ELF-1 (cell line): ENCODE results near the gene FRAS1.
"Not testable (repeated sequence)": the region's sequence is repeated elsewhere in the genome, so short reads cannot be mapped to it uniquely, and the experiment has no call there.

Experiments
- DNase-seq: peaks from one replicate; pipeline ENCODE4 v3.0.0-alpha.2; 2016; ENCODE audit warnings: low read depth, low spot score

The FRAS1 gene, protein sequence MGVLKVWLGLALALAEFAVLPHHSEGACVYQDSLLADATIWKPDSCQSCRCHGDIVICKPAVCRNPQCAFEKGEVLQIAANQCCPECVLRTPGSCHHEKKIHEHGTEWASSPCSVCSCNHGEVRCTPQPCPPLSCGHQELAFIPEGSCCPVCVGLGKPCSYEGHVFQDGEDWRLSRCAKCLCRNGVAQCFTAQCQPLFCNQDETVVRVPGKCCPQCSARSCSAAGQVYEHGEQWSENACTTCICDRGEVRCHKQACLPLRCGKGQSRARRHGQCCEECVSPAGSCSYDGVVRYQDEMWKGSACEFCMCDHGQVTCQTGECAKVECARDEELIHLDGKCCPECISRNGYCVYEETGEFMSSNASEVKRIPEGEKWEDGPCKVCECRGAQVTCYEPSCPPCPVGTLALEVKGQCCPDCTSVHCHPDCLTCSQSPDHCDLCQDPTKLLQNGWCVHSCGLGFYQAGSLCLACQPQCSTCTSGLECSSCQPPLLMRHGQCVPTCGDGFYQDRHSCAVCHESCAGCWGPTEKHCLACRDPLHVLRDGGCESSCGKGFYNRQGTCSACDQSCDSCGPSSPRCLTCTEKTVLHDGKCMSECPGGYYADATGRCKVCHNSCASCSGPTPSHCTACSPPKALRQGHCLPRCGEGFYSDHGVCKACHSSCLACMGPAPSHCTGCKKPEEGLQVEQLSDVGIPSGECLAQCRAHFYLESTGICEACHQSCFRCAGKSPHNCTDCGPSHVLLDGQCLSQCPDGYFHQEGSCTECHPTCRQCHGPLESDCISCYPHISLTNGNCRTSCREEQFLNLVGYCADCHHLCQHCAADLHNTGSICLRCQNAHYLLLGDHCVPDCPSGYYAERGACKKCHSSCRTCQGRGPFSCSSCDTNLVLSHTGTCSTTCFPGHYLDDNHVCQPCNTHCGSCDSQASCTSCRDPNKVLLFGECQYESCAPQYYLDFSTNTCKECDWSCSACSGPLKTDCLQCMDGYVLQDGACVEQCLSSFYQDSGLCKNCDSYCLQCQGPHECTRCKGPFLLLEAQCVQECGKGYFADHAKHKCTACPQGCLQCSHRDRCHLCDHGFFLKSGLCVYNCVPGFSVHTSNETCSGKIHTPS (N-terminal part only)

DNA sequence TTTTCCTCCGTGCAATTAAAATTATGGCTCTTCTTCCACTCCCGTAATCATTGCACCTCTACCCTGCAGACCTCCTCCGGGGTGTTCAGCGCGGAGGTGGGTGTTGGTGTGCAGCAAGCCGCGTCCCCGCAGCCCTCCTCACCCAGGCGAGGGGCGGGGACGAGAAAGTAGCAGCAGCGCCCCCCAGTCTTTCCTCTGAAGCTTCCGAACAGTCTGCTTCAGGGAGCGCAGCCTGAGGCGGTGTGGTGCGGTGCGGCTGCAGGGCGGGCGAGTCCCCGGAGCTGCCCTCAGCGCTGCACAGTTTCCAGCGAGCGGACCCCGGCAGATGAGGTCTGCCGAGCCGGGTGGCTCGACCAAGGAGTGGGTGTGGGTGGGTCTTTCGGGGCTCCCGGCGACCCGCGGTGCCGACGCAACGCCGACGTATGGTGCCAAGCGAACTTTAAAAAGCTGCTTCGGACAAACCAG, at the start of gene FRAS1:
Gene FRAS1 (plus strand): TSS at position 189 of the 465 bp plus-strand sequence. CDS start 687 bp downstream, outside the sequence.
- DNase-seq = peak; percentile 84

- DNase-seq = not testable (repeated sequence)
Measured at GRCh38 chr4:78011003-78011402, 46.1 kb upstream of the FRAS1 start.

DNA sequence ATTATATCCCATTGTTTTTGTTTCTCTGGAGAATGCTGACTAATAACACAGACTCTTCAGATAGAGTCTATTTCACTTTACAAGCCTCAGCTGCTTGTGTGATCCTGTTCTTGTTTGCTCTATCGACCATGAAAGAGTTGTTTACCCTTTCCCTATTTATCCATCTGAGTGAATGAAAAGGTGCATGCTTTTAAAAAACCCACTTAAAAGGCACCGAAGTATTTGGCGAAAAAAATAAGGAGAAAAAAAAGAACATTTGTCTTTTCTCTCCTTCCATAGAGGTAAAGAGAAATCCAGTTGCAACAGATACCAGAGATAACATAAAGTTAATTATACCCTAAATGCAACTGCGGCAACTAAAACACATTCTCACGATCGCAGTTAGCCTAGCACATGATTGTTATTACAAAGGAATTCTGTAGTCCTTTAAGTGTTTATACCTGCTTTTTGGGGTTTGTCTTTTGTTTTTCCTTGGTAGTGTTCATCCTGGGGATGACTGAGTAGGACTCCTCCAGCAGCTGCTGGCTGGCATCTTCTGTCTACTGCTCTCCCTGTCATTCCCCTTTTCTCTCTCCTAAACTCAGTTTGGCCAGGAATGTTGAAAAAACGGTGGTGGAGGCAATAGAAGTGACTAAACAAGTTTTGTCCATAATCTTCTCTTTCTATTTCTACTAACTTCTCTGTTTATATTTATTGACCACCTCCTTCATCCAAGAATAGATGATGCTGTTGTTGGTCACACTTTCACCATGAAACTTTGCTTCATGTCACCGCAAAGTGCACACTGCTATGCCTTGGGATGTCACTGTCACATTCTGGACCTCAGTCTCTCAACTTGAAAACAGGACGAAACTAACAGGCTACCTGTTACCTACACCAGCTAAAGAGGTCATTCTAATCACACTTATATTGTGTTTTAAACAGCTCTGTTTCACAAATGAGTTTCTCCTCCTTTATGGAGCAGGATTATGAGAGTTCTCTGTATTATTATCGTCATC, 41.9 kb upstream of the FRAS1 start:
- no peak for DNase-seq

DNA sequence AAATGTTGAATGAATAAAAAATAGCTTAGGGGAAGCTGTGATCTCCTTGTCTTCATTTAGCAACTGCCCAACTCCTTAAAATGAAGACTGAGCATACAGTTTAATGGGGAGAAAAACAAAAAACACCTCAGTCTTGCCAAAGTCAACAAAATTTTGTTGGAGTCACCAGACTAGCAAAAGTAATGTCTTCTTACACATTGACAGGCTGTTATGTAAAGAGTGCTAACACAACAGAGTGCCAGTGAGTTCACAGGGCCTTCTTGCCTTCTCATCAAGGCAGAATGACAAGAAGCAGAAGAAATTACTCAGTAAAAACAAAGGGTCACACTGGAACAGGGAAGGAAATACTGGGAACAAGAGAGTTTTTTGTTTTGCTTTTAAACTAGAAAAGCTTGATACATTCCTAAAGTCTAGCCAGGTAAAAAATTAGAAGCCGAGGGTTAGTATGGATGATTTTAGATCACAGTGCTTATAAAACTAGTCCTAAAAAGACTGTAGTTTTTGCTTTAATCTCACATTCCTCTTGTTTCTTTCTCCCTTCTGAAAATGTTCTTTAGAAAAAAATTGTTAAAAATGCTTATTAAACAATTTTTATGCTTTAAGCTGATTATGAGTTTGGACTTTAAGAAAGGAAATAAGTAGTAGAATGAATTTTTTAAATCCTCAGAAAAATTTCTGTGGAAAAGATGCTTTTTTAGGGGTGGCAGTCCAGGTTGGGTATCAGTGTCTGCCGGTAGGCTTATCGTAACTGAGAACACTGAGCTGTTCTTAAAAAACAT, 38.7 kb upstream of the FRAS1 start:
- DNase-seq = no peak

DNA sequence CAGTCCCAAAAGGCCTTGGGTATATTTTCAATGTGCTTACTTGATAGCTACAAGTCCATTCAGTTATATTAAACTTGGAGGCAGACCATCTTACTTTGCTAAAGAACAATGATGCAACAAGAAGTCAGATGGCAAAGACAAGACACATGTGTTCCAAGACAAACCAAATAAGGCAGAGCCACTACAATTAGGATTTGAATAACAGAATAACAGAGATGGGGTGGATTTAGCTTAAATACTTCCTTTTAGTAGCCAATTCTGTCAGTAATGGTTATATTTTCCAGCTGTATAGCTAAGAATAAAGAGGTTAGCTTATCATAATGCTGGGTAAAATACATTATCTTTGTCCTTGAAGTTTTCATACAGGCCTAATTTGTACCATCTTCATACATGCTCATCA, 37.7 kb upstream of the FRAS1 start:
- DNase-seq = no peak

DNA sequence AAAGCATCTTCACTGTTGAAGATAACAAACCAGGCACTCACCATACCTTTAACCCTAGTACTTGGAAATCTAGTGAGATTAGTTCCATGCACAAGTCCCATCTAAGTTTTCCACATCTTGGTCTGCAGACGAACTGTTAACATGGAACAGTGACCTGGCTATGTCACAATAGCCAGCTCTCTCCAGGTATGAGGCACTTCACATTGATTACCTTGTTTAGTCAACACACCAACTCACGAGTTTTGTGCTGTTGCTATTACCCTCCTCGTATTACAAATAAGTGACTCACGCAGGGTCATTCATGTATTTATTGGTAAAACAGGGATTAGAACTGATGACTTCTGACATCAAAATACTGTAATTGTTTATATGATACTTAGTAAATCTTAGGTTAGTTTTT, 36.4 kb upstream of the FRAS1 start:
- no peak for DNase-seq

GRCh38 chr4:78022517-78022916, 34.6 kb upstream of the FRAS1 start:
- no peak for DNase-seq

GRCh38 chr4:78024085-78024484, 33.0 kb upstream of the FRAS1 start:
- DNase-seq = no peak

GRCh38 chr4:78024576-78025091, 32.5 kb upstream of the FRAS1 start:
- no peak for DNase-seq

- no peak for DNase-seq
Measured at GRCh38 chr4:78031417-78031950, 25.6 kb upstream of the FRAS1 start.

GRCh38 chr4:78032446-78032845, 24.7 kb upstream of the FRAS1 start:
- DNase-seq = peak; percentile 75

DNA sequence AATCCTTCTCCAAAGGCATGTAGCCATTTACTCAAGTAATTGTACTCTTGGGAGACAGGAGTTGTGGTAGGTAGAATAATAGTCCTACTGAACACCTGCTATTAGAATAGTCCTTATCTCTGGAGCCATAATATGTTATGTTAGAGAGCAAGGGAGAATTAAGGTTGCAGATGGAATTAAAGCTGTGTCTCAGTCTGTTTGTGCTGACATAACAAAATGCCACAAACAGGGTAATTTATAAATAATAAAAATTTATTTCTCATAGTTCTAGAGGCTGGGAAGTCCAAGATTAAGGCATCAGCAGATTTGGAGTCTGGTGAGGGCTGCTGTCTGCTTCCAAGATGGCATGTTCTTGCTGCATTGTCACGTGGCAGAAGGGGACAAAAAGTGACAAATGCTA, 24.2 kb upstream of the FRAS1 start:
- no peak for DNase-seq

GRCh38 chr4:78033861-78034260, 23.3 kb upstream of the FRAS1 start:
- DNase-seq = no peak

DNA sequence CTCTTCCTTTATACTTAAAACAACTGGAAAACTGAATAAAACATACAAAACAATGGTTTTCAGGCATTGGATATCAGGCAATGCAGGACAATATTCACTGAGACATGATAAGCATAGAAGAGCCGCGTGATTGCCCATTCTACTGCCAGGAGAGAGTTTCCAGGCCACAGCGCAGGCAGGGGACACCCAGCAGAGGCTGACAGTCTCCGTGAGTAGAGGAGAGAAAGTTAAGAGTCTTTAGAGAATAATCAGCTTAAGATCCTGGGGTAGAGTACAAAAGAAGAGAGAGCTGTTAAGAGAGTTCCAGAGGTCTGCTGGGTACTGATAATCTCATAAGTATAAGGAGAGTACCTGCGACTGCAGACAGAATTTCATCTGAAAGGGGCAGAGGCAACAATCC, 18.4 kb upstream of the FRAS1 start:
- DNase-seq = no peak

DNA sequence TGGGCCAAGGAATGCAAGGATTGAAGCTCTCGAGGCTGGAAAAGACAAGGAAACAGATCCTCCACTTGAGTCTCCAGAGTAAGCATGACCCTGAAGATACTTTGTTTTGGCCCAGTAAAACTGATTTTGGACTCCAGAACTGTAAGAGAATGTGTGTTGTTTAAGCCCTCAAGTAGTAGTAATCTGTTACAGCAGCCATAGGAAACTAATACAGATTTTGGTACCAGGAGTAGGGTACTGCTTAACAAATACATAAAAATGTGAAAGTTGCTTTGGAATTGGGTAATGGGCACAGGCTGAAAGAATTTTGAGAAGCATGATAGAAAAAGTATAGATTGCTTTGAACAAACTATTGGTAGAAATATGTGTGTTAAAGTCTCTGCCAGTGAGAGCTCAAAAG, 17.4 kb upstream of the FRAS1 start:
- no peak for DNase-seq

- no peak for DNase-seq
Measured at GRCh38 chr4:78040431-78040830, 16.7 kb upstream of the FRAS1 start.

- DNase-seq = no peak
Measured at GRCh38 chr4:78047366-78047765, 9.8 kb upstream of the FRAS1 start.

- DNase-seq = peak; percentile 95
Measured at GRCh38 chr4:78056265-78057129, 626 bp upstream of the FRAS1 start.
